OCI-LY1 (cell line): ENCODE measurements around the gene RPL26.

Experiments used
- H2AFZ ChIP-seq: fragments of 200-600 bp; sonication (generic), shearing (Covaris generic); 2 replicates; pipeline ENCODE4 v1.6.0; 2014; ENCODE audit warnings: antibody characterized with exemption, mild to moderate bottlenecking, low read length
- H3F3A ChIP-seq: fragments of 200-600 bp; sonication (generic), shearing (Covaris generic); 2 replicates; pipeline ENCODE4 v1.6.0; 2014; ENCODE audit warnings: mild to moderate bottlenecking, antibody characterized with exemption, low read length, moderate library complexity; ENCODE audit not compliant: insufficient read depth
- H3K27ac ChIP-seq: fragments of 200-600 bp; sonication (generic); 2 replicates; pipeline ENCODE4 v1.5.1; 2014; ENCODE audit warnings: low read length, mixed run types, mild to moderate bottlenecking, low read depth; ENCODE audit not compliant: poor library complexity, severe bottlenecking
- H3K27me3 ChIP-seq: fragments of 200-600 bp; sonication (generic); 2 replicates; pipeline ENCODE4 v1.6.0; 2014; ENCODE audit warnings: antibody characterized with exemption, mild to moderate bottlenecking, low read length, moderate library complexity; ENCODE audit not compliant: insufficient read depth
- H3K36me3 ChIP-seq: fragments of 200-600 bp; sonication (generic); 2 replicates; pipeline ENCODE4 v1.6.1; 2014; ENCODE audit warnings: mild to moderate bottlenecking, antibody characterized with exemption, low read length, moderate library complexity, mixed read lengths; ENCODE audit not compliant: insufficient read depth
- H3K4me1 ChIP-seq: fragments of 200-600 bp; sonication (generic); 2 replicates; pipeline ENCODE4 v1.5.1; 2014; ENCODE audit warnings: mild to moderate bottlenecking, low read length, moderate library complexity; ENCODE audit not compliant: insufficient read depth, severe bottlenecking
- H3K4me2 ChIP-seq: fragments of 200-600 bp; sonication (generic), shearing (Covaris generic); 2 replicates; pipeline ENCODE4 v1.6.1; 2014; ENCODE audit warnings: low read length
- H3K4me3 ChIP-seq: fragments of 200-600 bp; sonication (generic); 2 replicates; pipeline ENCODE4 v1.5.1; 2014; ENCODE audit warnings: low read length, low read depth, mild to moderate bottlenecking, mixed read lengths; ENCODE audit not compliant: poor library complexity, severe bottlenecking
- H3K79me2 ChIP-seq: fragments of 200-600 bp; shearing (Covaris generic); 2 replicates; pipeline ENCODE4 v1.6.1; 2016; ENCODE audit warnings: mixed run types, low read length, mixed read lengths; ENCODE audit not compliant: insufficient read depth
- H3K9ac ChIP-seq: fragments of 200-600 bp; sonication (generic), shearing (Covaris generic); 2 replicates; pipeline ENCODE4 v1.6.1; 2014; ENCODE audit warnings: mild to moderate bottlenecking, low read length, mixed read lengths
- H3K9me2 ChIP-seq: fragments of 200-600 bp; sonication (generic), shearing (Covaris generic); 2 replicates; pipeline ENCODE4 v1.6.1; 2014; ENCODE audit warnings: low read depth, mild to moderate bottlenecking, low read length, mixed read lengths
- H3K9me3 ChIP-seq: fragments of 200-600 bp; shearing (Covaris generic); 2 replicates; pipeline ENCODE4 v1.6.1; 2014; ENCODE audit warnings: low read length, mixed read lengths
- H4K20me1 ChIP-seq: fragments of 200-600 bp; sonication (generic), shearing (Covaris generic); 2 replicates; pipeline ENCODE4 v1.6.0; 2016; ENCODE audit warnings: mild to moderate bottlenecking, low read length; ENCODE audit not compliant: insufficient read depth
- CTCF ChIP-seq: fragments of 200-600 bp; sonication (generic), shearing (Covaris generic); IDR thresholded peaks from 2 replicates; pipeline ENCODE4 v1.5.1; 2017; ENCODE audit warnings: mild to moderate bottlenecking, antibody characterized with exemption, low read length, moderate library complexity, mixed read lengths
- EZH2 ChIP-seq: fragments of 200-600 bp; sonication (generic), shearing (Covaris generic); IDR thresholded peaks from 2 replicates; pipeline ENCODE4 v1.8.0; 2017; ENCODE audit warnings: borderline replicate concordance, mixed run types, mild to moderate bottlenecking, antibody characterized with exemption, low read length, moderate library complexity, mixed read lengths

Gene RPL26

GRCh38 chr17:8384801-8385378, 1.9 kb upstream of the RPL26 start:
- no peaks in the 10 kb centered on the region for H3K9me2 ChIP-seq
- no peaks in the 10 kb centered on the region for H3K9me3 ChIP-seq
- H3F3A ChIP-seq: 0 out of 2 replicates have a peak, but pooled peaks cover 8% of the 10 kb centered on the region
- peaks cover 31% of the 10 kb centered on the region for H3K4me1 ChIP-seq
- H3K27me3 ChIP-seq: no peaks in the 10 kb centered on the region
- no peak overlapping the region for H3K27ac ChIP-seq
- H3K9ac ChIP-seq: no peak overlapping the region
- H2AFZ ChIP-seq: no peak overlapping the region
- peaks cover 19% of the 10 kb centered on the region for H3K79me2 ChIP-seq
- no peak for TF ChIP-seq EZH2
- TF ChIP-seq CTCF: no peak
- peaks cover 28% of the 10 kb centered on the region for H3K36me3 ChIP-seq
- peak overlapping the region; percentile 87; the same call in 1 of the 2 replicates for H3K4me2 ChIP-seq
- no peaks in the 10 kb centered on the region for H4K20me1 ChIP-seq
- no peak overlapping the region for H3K4me3 ChIP-seq

- H4K20me1 ChIP-seq: no peaks in the 10 kb centered on the region
- peaks cover 19% of the 10 kb centered on the region for H3K79me2 ChIP-seq
- peak overlapping the region; percentile 65 for H3K27ac ChIP-seq
- H3K9me2 ChIP-seq: no peaks in the 10 kb centered on the region
- no peaks in the 10 kb centered on the region for H3K27me3 ChIP-seq
- H3K4me1 ChIP-seq: peaks cover 41% of the 10 kb centered on the region
- H2AFZ ChIP-seq: no peak overlapping the region
- peak overlapping the region; percentile 91 for H3K9ac ChIP-seq
- no peaks in the 10 kb centered on the region for H3K9me3 ChIP-seq
- TF ChIP-seq CTCF: no peak
- TF ChIP-seq EZH2: no peak
- peak overlapping the region; percentile 89 for H3K4me3 ChIP-seq
- peak overlapping the region; percentile 87 for H3K4me2 ChIP-seq
- peaks cover 8% of the 10 kb centered on the region; the same call in 1 of the 2 replicates for H3F3A ChIP-seq
- peaks cover 49% of the 10 kb centered on the region for H3K36me3 ChIP-seq
Observed at GRCh38 chr17:8382880-8383142, 182 bp downstream of the RPL26 start.

DNA sequence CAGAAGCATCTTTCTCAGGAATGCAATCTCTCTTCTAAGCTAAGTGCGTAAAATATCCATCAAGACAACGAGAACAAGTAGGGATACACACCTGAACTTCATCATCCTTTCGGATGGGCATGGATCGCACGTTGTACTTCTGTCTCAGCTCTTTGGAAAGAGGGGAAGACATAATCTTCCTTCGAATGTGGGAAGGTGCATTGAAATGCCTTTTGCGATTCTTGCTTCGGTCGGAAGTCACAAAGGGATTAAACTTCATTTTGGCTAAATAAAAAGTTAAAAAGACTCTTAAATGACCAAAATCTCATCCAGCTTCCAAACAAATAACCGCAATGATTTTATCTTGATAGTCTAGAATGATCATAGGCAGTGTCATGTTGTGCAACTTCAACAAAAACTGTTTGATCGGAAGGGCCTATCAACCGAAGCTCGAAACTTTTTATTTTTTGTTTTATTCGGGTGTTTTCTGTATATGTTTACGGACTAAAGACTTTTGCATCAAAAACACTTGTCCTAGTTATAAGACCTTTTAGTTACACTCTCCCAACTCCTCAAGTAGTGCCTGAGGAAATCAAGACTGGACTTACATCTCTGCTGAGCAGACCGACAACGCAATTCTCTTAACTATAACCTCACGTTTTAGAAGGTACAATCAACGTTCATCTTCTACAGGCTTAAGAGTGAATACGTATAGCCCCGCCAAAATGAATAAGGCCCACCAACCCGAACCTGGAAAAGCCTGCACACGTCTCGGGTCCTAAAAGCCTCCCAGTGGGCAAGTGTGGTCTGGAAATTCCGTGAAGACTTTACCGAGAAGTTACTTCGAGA, 727 bp downstream of the RPL26 start:
- Histone ChIP-seq H3K27me3 (no peaks in the 10 kb centered on the region), H3K4me3 (peak overlapping the region; percentile 89), H3K27ac (peak overlapping the region; percentile 65), H3K79me2 (peaks cover 19% of the 10 kb centered on the region), H3K36me3 (peaks cover 54% of the 10 kb centered on the region), H2AFZ (no peak overlapping the region), H3F3A (peaks cover 13% of the 10 kb centered on the region), H4K20me1 (no peaks in the 10 kb centered on the region), H3K9me3 (no peaks in the 10 kb centered on the region), H3K9ac (peak overlapping the region; percentile 91), H3K4me2 (peak overlapping the region; percentile 87), H3K9me2 (no peaks in the 10 kb centered on the region), H3K4me1 (peaks cover 46% of the 10 kb centered on the region)
- TF ChIP-seq EZH2 (no peak), CTCF (no peak)
